Measurements from ENCODE around the gene CHCHD2.
"Not testable (repeated sequence)": the region's sequence is repeated elsewhere in the genome, so short reads cannot be mapped to it uniquely, and the experiment has no call there.

The CHCHD2 gene

GRCh38 chr7:56083150-56083785 lies 23.0 kb downstream of the CHCHD2 start:
- DNase-seq (ENCODE audit: low read depth in 2 of 2): no peak

DNA sequence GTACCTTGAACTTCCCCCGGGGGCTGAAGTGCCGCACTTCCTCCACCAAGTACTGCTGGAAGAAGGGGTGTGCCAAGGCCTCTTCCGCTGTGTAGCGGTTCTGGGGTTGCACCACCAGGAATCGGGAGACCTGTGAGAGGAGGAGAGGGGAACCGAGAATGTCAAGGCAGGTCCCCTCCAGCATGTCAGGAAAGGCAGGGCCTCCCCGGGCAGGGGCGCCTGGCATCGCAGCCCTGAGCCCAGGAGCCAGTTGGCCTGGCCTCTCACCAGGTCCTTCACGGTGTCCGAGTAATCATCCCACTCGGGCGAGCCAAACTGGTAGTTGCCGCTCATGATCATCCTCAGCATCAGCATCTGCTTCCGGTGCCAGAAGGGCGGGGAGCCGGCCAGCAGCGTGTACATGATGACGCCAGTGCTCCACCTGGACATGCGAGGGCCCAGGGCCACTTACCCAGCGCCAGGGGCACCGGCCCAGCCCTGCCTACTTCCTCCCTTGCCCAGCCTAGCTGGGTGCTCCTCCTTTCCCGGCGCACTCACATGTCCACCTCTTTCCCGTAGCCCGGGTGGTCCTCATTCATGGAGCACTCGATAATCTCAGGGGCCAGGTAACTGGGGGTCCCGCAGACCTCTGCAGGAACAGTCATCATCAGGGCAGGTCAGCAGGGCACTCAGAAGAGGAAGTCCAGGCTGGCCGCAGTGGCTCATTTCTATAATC lies 24.5 kb downstream of the CHCHD2 start:
- DNase-seq (ENCODE audit: low read depth in 2 of 2): no peak

DNA sequence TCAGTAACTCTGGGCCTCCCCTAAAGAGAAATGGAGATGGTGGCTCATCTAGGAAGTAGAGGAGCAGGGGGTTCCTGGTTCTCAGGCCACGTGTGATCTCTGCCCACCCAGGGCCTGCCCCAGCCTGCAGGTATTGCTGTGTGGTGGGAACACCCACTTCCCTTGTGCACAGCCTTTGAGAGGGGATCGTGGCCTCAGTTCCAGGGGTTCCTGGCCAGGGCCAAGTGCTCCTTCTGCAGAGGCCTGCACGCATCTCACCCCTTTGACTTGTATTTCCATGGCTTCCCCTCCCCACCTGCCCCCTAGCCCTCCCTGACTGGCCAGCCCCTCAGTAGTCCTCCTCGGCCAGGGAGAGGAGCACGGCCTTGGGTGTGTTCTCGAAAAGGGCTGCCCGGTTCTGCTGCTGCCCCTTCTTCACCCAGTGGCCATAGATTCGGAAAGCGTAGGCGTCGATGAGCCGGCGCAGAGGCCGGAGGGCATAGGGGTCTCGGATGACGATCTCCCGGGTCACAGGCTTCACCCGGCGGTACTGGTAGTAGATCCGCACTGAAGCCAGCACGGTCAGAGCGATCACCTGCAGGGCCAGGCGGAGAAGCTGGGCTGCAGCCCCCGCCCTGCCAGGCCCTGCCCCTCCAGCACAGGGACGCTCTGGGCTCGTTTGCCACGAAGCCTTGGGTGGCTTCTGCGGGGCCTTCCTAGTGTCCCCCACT lies 25.4 kb downstream of the CHCHD2 start:
- DNase-seq (ENCODE audit: low read depth in 2 of 2): not testable (repeated sequence)

GRCh38 chr7:56079450-56080185 lies 26.7 kb downstream of the CHCHD2 start:
- no peak for DNase-seq (ENCODE audit: low read depth in 2 of 2)

- DNase-seq (ENCODE audit: low read depth in 2 of 2): no peak
These were observed 28.1 kb downstream of the CHCHD2 start for GRCh38 chr7:56078196-56078595.

- DNase-seq (ENCODE audit: low read depth in 2 of 2): no peak
These were observed 28.6 kb downstream of the CHCHD2 start for GRCh38 chr7:56077681-56078080.

DNA sequence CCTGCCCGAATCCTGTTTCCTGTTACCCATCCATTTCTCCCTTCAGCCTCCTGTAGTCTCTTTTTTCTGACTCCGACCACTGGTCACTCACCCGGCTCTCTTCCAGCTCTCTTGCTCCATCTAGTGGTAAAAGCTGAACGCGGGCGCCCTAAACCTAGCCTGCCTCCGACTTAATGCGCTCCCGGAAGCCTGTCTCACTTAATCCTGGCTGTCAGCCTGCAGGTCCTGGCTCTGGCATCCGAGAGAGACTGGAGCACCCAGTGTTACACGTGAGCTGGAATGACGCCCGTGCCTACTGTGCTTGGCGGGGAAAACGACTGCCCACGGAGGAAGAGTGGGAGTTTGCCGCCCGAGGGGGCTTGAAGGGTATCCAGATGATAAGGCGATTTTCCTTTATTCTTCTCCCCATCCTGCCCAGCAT lies 31.9 kb downstream of the CHCHD2 start:
- DNase-seq (ENCODE audit: low read depth in 2 of 2): peak; percentile 49 to 51

DNA sequence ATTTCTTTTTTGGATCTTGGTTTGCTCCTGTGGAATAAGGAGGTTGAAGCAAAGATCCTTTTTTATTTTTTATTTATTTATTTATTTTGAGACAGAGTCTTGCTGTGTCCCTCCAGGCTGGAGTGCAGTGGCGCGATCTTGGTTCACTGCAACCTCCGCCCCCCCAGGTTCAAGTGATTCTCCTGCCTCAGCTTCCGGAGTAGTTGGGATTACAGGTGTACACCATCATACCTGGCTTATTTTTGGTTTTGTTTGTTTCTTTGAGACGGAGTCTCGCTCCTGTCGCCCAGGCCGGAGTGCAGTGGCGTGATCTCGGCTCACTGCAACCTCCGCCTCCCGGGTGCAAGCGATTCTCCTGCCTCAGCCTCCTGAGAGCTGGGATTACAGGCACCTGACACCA lies 39.9 kb downstream of the CHCHD2 start:
- DNase-seq (ENCODE audit: low read depth in 2 of 2): not testable (repeated sequence)

DNA sequence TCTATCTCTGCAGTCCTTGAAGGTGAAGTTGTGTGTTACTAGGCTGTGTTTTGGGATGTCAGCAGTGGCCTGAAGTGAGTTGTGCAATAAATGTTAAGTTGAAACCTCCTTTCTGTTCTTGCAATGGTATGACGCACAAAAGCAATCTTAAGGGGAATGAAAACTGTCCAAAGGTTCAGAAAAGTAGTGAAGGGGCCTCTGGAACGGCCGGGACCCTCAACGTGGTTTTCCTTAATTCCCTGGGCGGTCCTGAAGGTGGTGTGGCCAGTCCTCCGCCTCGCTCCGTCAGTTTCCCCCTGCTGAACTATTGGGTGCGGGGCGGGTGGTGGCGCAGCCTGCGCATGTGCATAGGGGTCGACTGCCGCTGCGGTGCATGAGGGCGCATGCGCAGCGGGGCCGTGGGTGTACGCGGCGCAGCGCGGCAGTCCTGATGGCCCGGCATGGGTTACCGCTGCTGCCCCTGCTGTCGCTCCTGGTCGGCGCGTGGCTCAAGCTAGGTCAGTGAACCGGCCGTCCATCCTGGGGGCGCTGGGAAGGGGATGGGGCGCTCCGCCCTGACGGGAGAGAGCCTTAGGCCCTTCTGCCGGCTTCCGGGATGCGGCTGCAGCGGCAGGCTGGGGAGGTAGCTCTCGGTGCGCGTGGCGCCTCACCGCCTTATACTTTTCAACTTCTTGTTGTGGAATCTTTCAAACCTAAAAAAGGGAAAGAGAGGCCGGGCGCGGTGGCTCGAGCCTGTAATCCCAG lies 42.2 kb downstream of the CHCHD2 start, which contains the start of gene SUMF2:
TSS of gene SUMF2 (plus strand) at position 405 of the 744 bp plus-strand sequence. CDS start at position 431, 26 bp downstream.
- peak; percentile 65 to 66 for DNase-seq (ENCODE audit: low read depth in 2 of 2)

GRCh38 chr7:56063500-56063881 lies 42.8 kb downstream of the CHCHD2 start:
- DNase-seq (ENCODE audit: low read depth in 2 of 2): no peak

DNA sequence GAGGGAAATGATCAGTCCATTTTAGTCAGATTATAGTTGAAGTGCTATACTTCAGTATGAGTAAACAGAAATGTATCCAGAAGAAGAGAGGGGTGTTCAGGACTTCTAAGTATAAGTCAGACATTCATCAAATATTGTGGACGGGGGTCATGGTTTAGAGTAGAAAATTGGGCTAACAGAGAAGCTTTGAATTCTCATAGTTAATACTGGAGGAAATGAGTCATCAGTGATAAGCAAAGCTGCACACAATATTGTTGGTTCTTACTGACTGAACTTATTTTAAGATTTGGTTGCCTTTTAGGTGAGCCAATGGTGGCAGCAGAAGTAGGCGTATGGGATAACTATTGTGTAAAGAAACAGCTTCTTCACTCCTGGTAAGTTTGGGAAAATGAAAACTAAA lies 43.9 kb downstream of the CHCHD2 start:
- no peak for DNase-seq (ENCODE audit: low read depth in 2 of 2)

DNA sequence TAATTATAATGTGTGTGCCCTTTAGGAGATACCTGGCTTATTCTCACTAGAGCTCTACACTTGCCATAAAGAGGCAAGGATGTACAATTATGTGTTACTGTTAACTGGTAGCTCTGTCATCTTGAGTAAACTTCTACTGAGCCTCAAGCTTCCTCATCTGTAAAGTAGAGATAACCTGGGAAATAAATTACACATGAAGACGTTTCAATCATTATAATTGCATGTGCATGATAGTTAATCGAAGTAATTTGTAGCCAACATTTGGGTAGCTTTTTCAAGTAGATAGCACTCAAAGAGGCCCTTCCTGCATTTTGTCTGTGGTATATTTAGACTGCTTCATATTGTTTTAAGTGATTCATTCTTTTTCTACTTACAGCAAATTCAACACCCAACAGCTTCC lies 52.3 kb downstream of the CHCHD2 start:
- DNase-seq (ENCODE audit: low read depth in 2 of 2): no peak

GRCh38 chr7:56053379-56053778 lies 52.9 kb downstream of the CHCHD2 start:
- no peak for DNase-seq (ENCODE audit: low read depth in 2 of 2)

All from fibroblast of skin of left quadriceps (primary cell).